Astrocyte (in vitro differentiated cells and primary cell): ENCODE data around the gene PRKCH. TPM values are rescaled to one million over a fixed set of nuclear protein-coding genes. Genes with fewer than 3 reads are reported as not detected.

Experiments used
- DNase-seq: peaks from one replicate; pipeline ENCODE4 v3.0.0-alpha.2; 2010; ENCODE audit warnings: low read depth
- FAIRE-seq: peaks from 2 replicates; lab custom pipeline; 2011; peaks lifted over from hg19 to GRCh38; lab: Jason Lieb, UNC
- H2AFZ ChIP-seq: 2 replicates; pipeline ENCODE4 v1.6.0; 2012; ENCODE audit warnings: low read depth, low read length, inconsistent platforms
- H3K27ac ChIP-seq: 2 replicates; pipeline ENCODE4 v1.5.1; 2011; ENCODE audit warnings: low read depth, low read length, inconsistent platforms
- H3K27me3 ChIP-seq: 2 replicates; pipeline ENCODE4 v1.6.0; 2011; ENCODE audit warnings: low read length, inconsistent platforms; ENCODE audit not compliant: insufficient read depth
- H3K36me3 ChIP-seq: 2 replicates; pipeline ENCODE4 v1.5.1; 2011; ENCODE audit warnings: low read length, inconsistent platforms; ENCODE audit not compliant: insufficient read depth
- H3K4me1 ChIP-seq: 2 replicates; pipeline ENCODE4 v1.5.1; 2011; ENCODE audit warnings: low read length, inconsistent platforms; ENCODE audit not compliant: insufficient read depth
- H3K4me2 ChIP-seq: 2 replicates; pipeline ENCODE4 v1.6.0; 2012; ENCODE audit warnings: low read length, inconsistent platforms
- H3K4me3 ChIP-seq: 2 replicates; pipeline ENCODE4 v1.5.1; 2011; ENCODE audit warnings: low read depth, mild to moderate bottlenecking, low read length, inconsistent platforms; ENCODE audit not compliant: insufficient read depth
- H3K79me2 ChIP-seq: 2 replicates; pipeline ENCODE4 v1.6.0; 2012; ENCODE audit warnings: mild to moderate bottlenecking, low read length, inconsistent platforms; ENCODE audit not compliant: insufficient read depth
- H3K9ac ChIP-seq: 2 replicates; pipeline ENCODE4 v1.6.0; 2012; ENCODE audit warnings: mild to moderate bottlenecking, low read length, inconsistent platforms
- H3K9me3 ChIP-seq: 2 replicates; pipeline ENCODE4 v1.5.1; 2012; ENCODE audit warnings: low read depth, mild to moderate bottlenecking, low read length, inconsistent platforms; ENCODE audit not compliant: insufficient read depth
- H4K20me1 ChIP-seq: 2 replicates; pipeline ENCODE4 v1.6.0; 2012; ENCODE audit warnings: low read length, inconsistent platforms; ENCODE audit not compliant: insufficient read depth
- H3K27ac Mint-ChIP-seq: one replicate; pipeline ENCODE4 v1.8.0; 2021; ENCODE audit warnings: mild to moderate bottlenecking, mixed read lengths; ENCODE audit not compliant: unreplicated experiment
- H3K27me3 Mint-ChIP-seq: one replicate; pipeline ENCODE4 v1.8.0; 2021; ENCODE audit warnings: low read depth, mixed read lengths; ENCODE audit not compliant: unreplicated experiment
- H3K36me3 Mint-ChIP-seq: one replicate; pipeline ENCODE4 v1.8.0; 2021; ENCODE audit warnings: low read depth, mixed read lengths; ENCODE audit not compliant: unreplicated experiment
- H3K4me1 Mint-ChIP-seq: one replicate; pipeline ENCODE4 v1.8.0; 2021; ENCODE audit warnings: low read depth, mixed read lengths; ENCODE audit not compliant: unreplicated experiment
- H3K4me3 Mint-ChIP-seq: one replicate; pipeline ENCODE4 v1.8.0; 2021; ENCODE audit warnings: mild to moderate bottlenecking, moderate library complexity, mixed read lengths; ENCODE audit not compliant: unreplicated experiment
- H3K9me3 Mint-ChIP-seq: one replicate; pipeline ENCODE4 v1.8.0; 2021; ENCODE audit warnings: mild to moderate bottlenecking, mixed read lengths; ENCODE audit not compliant: unreplicated experiment
- CTCF ChIP-seq: IDR thresholded peaks from 2 replicates; pipeline ENCODE4 v1.5.1; 2011; ENCODE audit warnings: low read depth, mild to moderate bottlenecking, inconsistent platforms, low read length, moderate library complexity; ENCODE audit not compliant: insufficient read depth
- EZH2 ChIP-seq: IDR thresholded peaks from 2 replicates; pipeline ENCODE4 v1.6.1; 2012; ENCODE audit warnings: mild to moderate bottlenecking, low read length, inconsistent platforms; ENCODE audit not compliant: insufficient read depth
- total RNA-seq: library from RNA; stranded (reverse); gene quantifications from 2 replicates; pipeline ENCODE4 v1.2.1, GENCODE V29; 2021

PRKCH gene
- total RNA-seq, 1 donor from 2014 or later: 6.0 TPM

GRCh38 chr14:61395115-61395725, 73.8 kb downstream of the PRKCH start:
- Histone ChIP-seq H2AFZ (no peak overlapping the region), H3K36me3 (no peaks in the 10 kb centered on the region), H3K9ac (no peak overlapping the region), H3K79me2 (no peaks in the 10 kb centered on the region), H3K9me3 (no peaks in the 10 kb centered on the region), H3K4me1 (no peaks in the 10 kb centered on the region), H4K20me1 (no peaks in the 10 kb centered on the region), H3K27ac (no peak overlapping the region), H3K27me3 (peaks cover 5% of the 10 kb centered on the region), H3K4me2 (no peak overlapping the region), H3K4me3 (no peak overlapping the region)
- TF ChIP-seq CTCF: no peak
- no peak for TF ChIP-seq EZH2
- FAIRE-seq (no peak), DNase-seq (no peak)
- peaks cover 5% of the 10 kb centered on the region for H3K27me3 Mint-ChIP-seq
- H3K4me1 Mint-ChIP-seq: no peaks in the 10 kb centered on the region
- H3K9me3 Mint-ChIP-seq: no peaks in the 10 kb centered on the region
- H3K4me3 Mint-ChIP-seq: no peak overlapping the region
- H3K36me3 Mint-ChIP-seq: no peaks in the 10 kb centered on the region
- no peak overlapping the region for H3K27ac Mint-ChIP-seq

- Histone ChIP-seq H2AFZ (no peak overlapping the region), H3K79me2 (no peaks in the 10 kb centered on the region), H3K4me3 (no peak overlapping the region), H3K4me1 (no peaks in the 10 kb centered on the region), H3K4me2 (no peak overlapping the region), H3K9me3 (no peaks in the 10 kb centered on the region), H3K27me3 (peaks cover 5% of the 10 kb centered on the region), H4K20me1 (no peaks in the 10 kb centered on the region), H3K36me3 (no peaks in the 10 kb centered on the region), H3K27ac (no peak overlapping the region), H3K9ac (no peak overlapping the region)
- no peak for TF ChIP-seq CTCF
- no peak for TF ChIP-seq EZH2
- Mint-ChIP-seq H3K4me3 (no peak overlapping the region), H3K27me3 (peaks cover 5% of the 10 kb centered on the region), H3K9me3 (no peaks in the 10 kb centered on the region), H3K27ac (no peak overlapping the region), H3K36me3 (no peaks in the 10 kb centered on the region), H3K4me1 (no peaks in the 10 kb centered on the region)
- DNase-seq (no peak), FAIRE-seq (no peak)
Measured at GRCh38 chr14:61396279-61396678, 74.9 kb downstream of the PRKCH start.

GRCh38 chr14:61396694-61397093, 75.3 kb downstream of the PRKCH start:
- Histone ChIP-seq H4K20me1 (no peaks in the 10 kb centered on the region), H3K9me3 (no peaks in the 10 kb centered on the region), H3K27me3 (peaks cover 5% of the 10 kb centered on the region), H3K36me3 (no peaks in the 10 kb centered on the region), H3K4me2 (no peak overlapping the region), H2AFZ (no peak overlapping the region), H3K27ac (no peak overlapping the region), H3K79me2 (no peaks in the 10 kb centered on the region), H3K4me1 (no peaks in the 10 kb centered on the region), H3K4me3 (no peak overlapping the region), H3K9ac (no peak overlapping the region)
- FAIRE-seq (no peak), DNase-seq (no peak)
- no peak overlapping the region for H3K4me3 Mint-ChIP-seq
- no peaks in the 10 kb centered on the region for H3K9me3 Mint-ChIP-seq
- no peaks in the 10 kb centered on the region for H3K36me3 Mint-ChIP-seq
- H3K27ac Mint-ChIP-seq: no peak overlapping the region
- H3K27me3 Mint-ChIP-seq: peaks cover 5% of the 10 kb centered on the region
- H3K4me1 Mint-ChIP-seq: no peaks in the 10 kb centered on the region
- no peak for TF ChIP-seq EZH2
- no peak for TF ChIP-seq CTCF
